NT2/D1 (cell line): ENCODE measurements around the gene ABCC9.

Experiments used
- DNase-seq: peaks from one replicate; pipeline ENCODE4 v3.0.0-alpha.2; 2011; ENCODE audit warnings: low read depth, low spot score
- H3K27me3 ChIP-seq: 2 replicates; pipeline ENCODE4 v1.6.0; 2011; ENCODE audit warnings: mild to moderate bottlenecking; ENCODE audit not compliant: insufficient read length, insufficient read depth
- H3K36me3 ChIP-seq: 2 replicates; pipeline ENCODE4 v1.6.1; 2011; ENCODE audit warnings: mild to moderate bottlenecking, low read length, mixed read lengths; ENCODE audit not compliant: insufficient read depth, insufficient read length
- H3K4me1 ChIP-seq: 2 replicates; pipeline ENCODE4 v1.5.1; 2011; ENCODE audit not compliant: insufficient read depth, insufficient read length
- H3K4me3 ChIP-seq: 2 replicates; pipeline ENCODE4 v1.5.1; 2011; ENCODE audit warnings: low read depth; ENCODE audit not compliant: insufficient read length
- H3K9ac ChIP-seq: 2 replicates; pipeline ENCODE4 v1.6.0; 2011; ENCODE audit warnings: low read depth; ENCODE audit not compliant: insufficient read length
- H3K9me3 ChIP-seq: 2 replicates; pipeline ENCODE4 v1.5.1; 2011; ENCODE audit warnings: mild to moderate bottlenecking, low read length; ENCODE audit not compliant: insufficient read depth
- SUZ12 ChIP-seq: IDR thresholded peaks from 2 replicates; pipeline ENCODE4 v1.6.1; 2011; ENCODE audit not compliant: insufficient read length, insufficient read depth; ENCODE audit errors: extremely low read depth
- YY1 ChIP-seq: IDR thresholded peaks from 2 replicates; pipeline ENCODE4 v1.6.1; 2011; ENCODE audit not compliant: insufficient read length, insufficient read depth
- ZNF274 ChIP-seq: IDR thresholded peaks from 2 replicates; pipeline ENCODE4 v1.6.1; 2011; ENCODE audit warnings: mild to moderate bottlenecking, low read depth, low read length

Gene ABCC9

DNA sequence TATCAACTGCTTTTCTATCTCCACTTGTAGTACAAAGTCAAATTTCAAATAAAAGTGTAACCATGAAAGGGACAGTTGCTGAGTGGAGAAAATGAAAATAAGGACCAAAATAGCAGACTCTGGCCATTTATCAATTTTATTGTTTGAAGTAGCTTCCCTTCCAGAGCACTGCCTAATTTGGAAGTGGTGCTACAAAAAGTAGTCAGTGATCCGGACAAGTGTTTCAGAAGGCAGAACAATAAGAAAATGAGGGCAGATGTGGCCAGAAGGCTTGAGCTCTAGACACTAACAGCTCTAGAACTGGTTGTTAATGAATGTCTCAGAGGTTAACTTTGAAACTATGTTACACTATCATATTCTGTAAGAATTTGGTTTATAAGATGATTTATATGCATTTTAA, 48.9 kb downstream of the ABCC9 start:
- Histone ChIP-seq H3K27me3 (no peaks in the 10 kb centered on the region), H3K9me3 (no peaks in the 10 kb centered on the region), H3K36me3 (no peaks in the 10 kb centered on the region), H3K9ac (no peak overlapping the region), H3K4me1 (no peaks in the 10 kb centered on the region), H3K4me3 (no peak overlapping the region)
- TF ChIP-seq SUZ12 = no peak
- no peak for TF ChIP-seq ZNF274
- no peak for DNase-seq

GRCh38 chr12:21891751-21892217, 49.4 kb downstream of the ABCC9 start:
- TF ChIP-seq YY1 = no peak
- TF ChIP-seq SUZ12 = no peak
- TF ChIP-seq ZNF274 = no peak
- Histone ChIP-seq H3K27me3 (no peaks in the 10 kb centered on the region), H3K4me1 (no peaks in the 10 kb centered on the region), H3K9ac (no peak overlapping the region), H3K9me3 (no peaks in the 10 kb centered on the region), H3K36me3 (no peaks in the 10 kb centered on the region), H3K4me3 (no peak overlapping the region)
- DNase-seq = no peak

GRCh38 chr12:21888276-21888863, 52.9 kb downstream of the ABCC9 start:
- Histone ChIP-seq H3K27me3 (no peaks in the 10 kb centered on the region), H3K9me3 (no peaks in the 10 kb centered on the region), H3K4me3 (no peak overlapping the region), H3K36me3 (no peaks in the 10 kb centered on the region), H3K9ac (no peak overlapping the region), H3K4me1 (no peaks in the 10 kb centered on the region)
- no peak for DNase-seq
- no peak for TF ChIP-seq ZNF274
- TF ChIP-seq SUZ12 = no peak
- no peak for TF ChIP-seq YY1

DNA sequence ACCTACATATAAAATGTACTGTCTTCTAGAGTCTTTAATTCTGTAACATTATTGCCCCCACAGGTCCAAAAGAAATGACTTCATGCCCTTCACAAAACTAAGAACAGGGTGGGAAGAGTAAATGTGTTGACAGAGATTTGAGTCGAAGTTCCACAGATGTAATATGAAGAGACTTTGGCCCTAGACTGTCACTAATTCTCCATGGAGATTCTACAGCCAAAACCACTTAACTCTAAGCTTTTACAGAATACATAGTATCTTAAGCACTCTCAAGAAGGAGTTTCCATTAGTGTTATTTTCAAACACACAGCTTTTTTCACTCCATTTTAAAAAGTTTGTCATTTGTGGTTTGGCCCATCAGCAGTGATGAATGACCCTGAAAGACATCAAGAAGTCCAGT, 56.3 kb downstream of the ABCC9 start:
- Histone ChIP-seq H3K4me3 (no peak overlapping the region), H3K9me3 (no peaks in the 10 kb centered on the region), H3K27me3 (no peaks in the 10 kb centered on the region), H3K36me3 (no peaks in the 10 kb centered on the region), H3K4me1 (no peaks in the 10 kb centered on the region), H3K9ac (no peak overlapping the region)
- TF ChIP-seq ZNF274 = no peak
- TF ChIP-seq YY1 = no peak
- no peak for TF ChIP-seq SUZ12
- DNase-seq = no peak

DNA sequence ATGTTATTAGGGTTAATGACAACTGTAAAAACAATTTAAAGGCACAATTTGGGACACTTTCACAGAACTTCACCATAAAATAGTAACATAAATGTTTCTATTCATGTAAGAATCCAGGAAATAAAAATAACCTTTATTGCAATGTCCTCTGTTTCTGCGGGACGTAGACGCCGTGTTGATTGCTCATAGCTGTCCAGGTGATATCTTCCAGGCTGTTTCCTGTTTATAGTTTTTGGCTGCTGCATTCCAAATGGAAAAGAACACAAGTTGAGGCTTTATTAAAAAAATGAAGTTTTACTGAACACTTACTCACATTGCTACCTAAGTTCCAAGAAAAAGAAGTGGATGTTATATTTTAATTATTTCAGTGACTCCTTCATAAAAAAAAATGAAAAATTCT, 58.6 kb downstream of the ABCC9 start:
- Histone ChIP-seq H3K9ac (no peak overlapping the region), H3K27me3 (no peaks in the 10 kb centered on the region), H3K4me3 (no peak overlapping the region), H3K9me3 (no peaks in the 10 kb centered on the region), H3K36me3 (no peaks in the 10 kb centered on the region), H3K4me1 (no peaks in the 10 kb centered on the region)
- DNase-seq = no peak
- TF ChIP-seq YY1 (no peak), SUZ12 (no peak), ZNF274 (no peak)

DNA sequence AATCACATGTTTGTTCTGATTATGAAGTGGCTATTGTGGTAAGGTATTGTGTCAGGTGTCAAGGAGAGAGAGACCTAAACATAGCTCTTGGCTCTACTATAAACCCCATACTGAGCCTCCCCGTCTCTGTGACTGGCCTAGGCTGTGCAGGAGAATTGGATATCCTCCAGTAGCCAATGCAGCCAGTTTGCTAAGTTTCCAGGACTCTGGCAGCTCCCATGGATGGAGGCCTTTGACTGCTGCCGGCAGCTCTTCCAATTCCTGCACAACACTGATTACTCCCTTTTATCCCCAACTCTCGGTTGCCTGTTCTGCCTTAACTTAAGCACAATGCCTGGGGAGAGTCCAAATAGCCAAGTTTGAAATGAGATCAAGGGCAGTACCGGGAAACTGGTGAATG, 59.3 kb downstream of the ABCC9 start:
- Histone ChIP-seq H3K27me3 (no peaks in the 10 kb centered on the region), H3K9ac (no peak overlapping the region), H3K36me3 (no peaks in the 10 kb centered on the region), H3K4me3 (no peak overlapping the region), H3K4me1 (no peaks in the 10 kb centered on the region), H3K9me3 (no peaks in the 10 kb centered on the region)
- TF ChIP-seq YY1 (no peak), ZNF274 (no peak), SUZ12 (no peak)
- no peak for DNase-seq

GRCh38 chr12:21879312-21879711, 61.9 kb downstream of the ABCC9 start:
- Histone ChIP-seq H3K4me3 (no peak overlapping the region), H3K9ac (no peak overlapping the region), H3K4me1 (no peaks in the 10 kb centered on the region), H3K27me3 (no peaks in the 10 kb centered on the region), H3K9me3 (no peaks in the 10 kb centered on the region), H3K36me3 (no peaks in the 10 kb centered on the region)
- no peak for DNase-seq
- TF ChIP-seq YY1 = no peak
